Renal pelvis (tissue), 4 donors: Measurements from ENCODE around the gene MPC1. TPM values are rescaled to one million over a fixed set of nuclear protein-coding genes. Genes with fewer than 3 reads are reported as not detected.
"Not testable (repeated sequence)": the region's sequence is repeated elsewhere in the genome, so short reads cannot be mapped to it uniquely, and the experiment has no call there.

Source experiments
- DNase-seq: peaks from one replicate; pipeline ENCODE4 v3.0.0-alpha.2; 2013
- polyA plus RNA-seq, 3 donors: library from polyadenylated mRNA; unstranded; fragments of 120-200 nt; gene quantifications; one replicate each; pipeline ENCODE4 v1.2.1, GENCODE V29; 2013; ENCODE audit not compliant: insufficient read length in 3 of 3

The MPC1 gene
- polyA plus RNA-seq, 3 donors = 74.5 to 85.6 (median 78.1) TPM

- DNase-seq = no peak
These were observed 27.7 kb upstream of the MPC1 start for GRCh38 chr6:166410426-166410935.

- no peak for DNase-seq
These were observed 26.4 kb upstream of the MPC1 start for GRCh38 chr6:166408936-166409755.

GRCh38 chr6:166406197-166406596, 23.5 kb upstream of the MPC1 start:
- no peak for DNase-seq

GRCh38 chr6:166405386-166405785, 22.6 kb upstream of the MPC1 start:
- no peak for DNase-seq

- DNase-seq = no peak
These were observed 20.0 kb upstream of the MPC1 start for GRCh38 chr6:166402582-166403277.

- DNase-seq = not testable (repeated sequence)
These were observed 18.0 kb upstream of the MPC1 start for GRCh38 chr6:166400649-166401250.

- DNase-seq = no peak
These were observed 17.4 kb upstream of the MPC1 start for GRCh38 chr6:166400181-166400580.

GRCh38 chr6:166398348-166398747, 15.6 kb upstream of the MPC1 start:
- DNase-seq = no peak

- no peak for DNase-seq
These were observed 15.1 kb upstream of the MPC1 start for GRCh38 chr6:166397849-166398248.

- no peak for DNase-seq
These were observed 13.0 kb upstream of the MPC1 start for GRCh38 chr6:166395778-166396177.

- DNase-seq = no peak
These were observed 12.6 kb upstream of the MPC1 start for GRCh38 chr6:166395351-166395750.

- no peak for DNase-seq
These were observed 11.5 kb upstream of the MPC1 start for GRCh38 chr6:166394036-166394892.

- DNase-seq = no peak
These were observed 10.7 kb upstream of the MPC1 start for GRCh38 chr6:166393535-166393823.

GRCh38 chr6:166392755-166393534, 10.2 kb upstream of the MPC1 start:
- not testable (repeated sequence) for DNase-seq

- DNase-seq = no peak
These were observed 6.4 kb upstream of the MPC1 start for GRCh38 chr6:166389119-166389518.

- DNase-seq = no peak
These were observed 5.7 kb upstream of the MPC1 start for GRCh38 chr6:166388290-166389004.

GRCh38 chr6:166387642-166388289, 5.0 kb upstream of the MPC1 start:
- DNase-seq = no peak

- not testable (repeated sequence) for DNase-seq
These were observed 4.4 kb upstream of the MPC1 start for GRCh38 chr6:166387098-166387497.

- DNase-seq = no peak
These were observed 3.4 kb upstream of the MPC1 start for GRCh38 chr6:166386111-166386510.
